GM10847 (cell line): ENCODE results near the gene RUNX2.

Experiments
- POLR2A ChIP-seq: IDR thresholded peaks from 2 replicates; pipeline ENCODE4 v1.6.1; 2011; ENCODE audit not compliant: insufficient read length; ENCODE audit errors: extremely low read depth

Gene RUNX2

GRCh38 chr6:45686841-45687569 is 358.9 kb downstream of the RUNX2 start:
- TF ChIP-seq POLR2A = no peak

GRCh38 chr6:45687570-45687969 is 359.4 kb downstream of the RUNX2 start:
- TF ChIP-seq POLR2A = no peak

GRCh38 chr6:45688180-45688579 is 360.1 kb downstream of the RUNX2 start:
- TF ChIP-seq POLR2A = no peak

DNA sequence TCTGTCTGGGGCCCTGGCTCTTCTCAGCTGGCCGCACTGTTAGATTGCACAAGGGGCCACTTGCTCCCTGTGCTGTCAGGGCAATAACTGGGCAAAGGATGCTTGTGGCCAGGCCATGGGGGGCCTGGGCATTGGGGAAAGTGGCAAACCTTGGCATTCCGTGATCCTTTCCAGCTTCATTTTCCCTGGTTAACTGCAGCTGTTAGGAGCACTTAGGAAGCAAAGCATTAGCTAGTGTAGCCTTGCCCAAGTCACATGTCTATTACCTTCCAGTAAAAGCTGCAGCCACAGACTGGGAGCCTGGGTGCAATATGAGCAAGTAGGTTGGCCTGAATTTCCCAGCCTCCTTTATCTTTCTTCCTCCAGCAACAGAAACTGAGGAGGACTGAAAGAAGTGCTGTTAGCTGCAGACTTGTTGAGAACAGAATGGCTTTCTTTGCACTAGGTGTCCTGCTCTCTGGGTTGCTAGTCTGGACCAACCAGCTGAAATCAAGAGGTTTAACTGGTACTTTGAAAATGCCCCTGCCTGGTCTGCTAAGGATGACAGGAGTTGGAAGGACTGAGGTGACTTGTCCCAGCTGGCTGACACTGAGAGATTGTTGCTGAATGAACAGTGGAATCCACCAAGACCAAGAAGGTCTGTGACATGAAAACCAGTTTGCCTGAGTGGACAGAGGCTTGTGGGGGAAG is 361.9 kb downstream of the RUNX2 start:
- no peak for TF ChIP-seq POLR2A

GRCh38 chr6:45690846-45691245 is 362.7 kb downstream of the RUNX2 start:
- TF ChIP-seq POLR2A = no peak

GRCh38 chr6:45691426-45691825 is 363.3 kb downstream of the RUNX2 start:
- no peak for TF ChIP-seq POLR2A

DNA sequence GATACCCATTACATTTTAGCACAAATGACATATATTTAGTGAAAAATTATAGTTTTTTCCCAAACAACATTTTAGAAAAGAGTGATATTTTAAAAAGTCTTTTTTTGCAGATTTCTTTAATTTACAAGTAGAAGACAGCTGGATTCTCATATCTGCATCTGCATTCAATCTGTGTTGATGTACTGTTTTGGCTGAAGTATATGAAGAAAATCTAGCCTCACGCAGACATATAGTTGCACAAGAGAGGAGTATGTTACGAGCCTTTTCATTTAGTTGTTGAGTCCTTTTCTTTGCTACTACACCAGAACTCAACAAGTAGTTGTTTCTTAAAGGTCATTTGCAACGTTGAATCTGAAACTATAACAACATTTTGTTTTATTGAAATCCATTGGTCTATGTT is 363.9 kb downstream of the RUNX2 start:
- TF ChIP-seq POLR2A = no peak

DNA sequence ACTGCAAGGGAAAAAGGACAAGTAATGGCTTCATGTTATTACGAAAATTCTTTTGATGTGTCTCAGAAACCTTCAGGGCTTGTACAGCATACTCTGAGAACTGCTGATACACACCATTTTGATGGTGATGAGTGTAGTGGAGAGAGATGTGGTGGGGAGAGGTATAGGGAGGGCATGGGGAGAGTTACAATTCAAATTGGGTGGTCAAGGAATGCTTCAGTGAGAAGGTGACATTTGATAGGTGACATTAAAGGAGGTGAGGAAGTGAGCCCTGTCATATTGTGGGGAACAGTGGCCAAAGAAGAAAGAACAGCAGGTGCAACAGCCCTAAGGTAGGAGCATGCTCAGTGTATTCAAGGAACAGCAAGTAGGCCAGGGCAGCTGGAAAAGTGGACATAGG is 368.6 kb downstream of the RUNX2 start:
- no peak for TF ChIP-seq POLR2A

- TF ChIP-seq POLR2A = no peak
Measured at GRCh38 chr6:45697605-45698004, 369.5 kb downstream of the RUNX2 start.

- TF ChIP-seq POLR2A = no peak
Measured at GRCh38 chr6:45698046-45698445, 369.9 kb downstream of the RUNX2 start.

- no peak for TF ChIP-seq POLR2A
Measured at GRCh38 chr6:45699663-45700062, 371.5 kb downstream of the RUNX2 start.

- TF ChIP-seq POLR2A = no peak
Measured at GRCh38 chr6:45702849-45703739, 375.0 kb downstream of the RUNX2 start.

- no peak for TF ChIP-seq POLR2A
Measured at GRCh38 chr6:45704056-45704800, 376.1 kb downstream of the RUNX2 start.

GRCh38 chr6:45705137-45705855 is 377.2 kb downstream of the RUNX2 start:
- TF ChIP-seq POLR2A = no peak
